ENCODE measurements around the gene PRR22. TPM values are rescaled to one million over a fixed set of nuclear protein-coding genes. Genes with fewer than 3 reads are reported as not detected.

PRR22 gene
- total RNA-seq = 1 to 10 TPM; 4.6 to 4.7 TPM

GRCh38 chr19:5784581-5785147, at the start of gene PRR22:
PRR22 (minus strand) TSS chr19:5784746; CDS start chr19:5784660, 86 bp downstream.
- peaks cover 8 to 10% of the 10 kb centered on the region in 2 donors for H3K36me3 Mint-ChIP-seq (ENCODE audit: insufficient read depth in 2 of 2)
- DNase-seq = no peak
- H3K27ac Mint-ChIP-seq = no peak within 1 kb of the TSS
- H3K4me3 Mint-ChIP-seq = no peak within 1 kb of the TSS
- ATAC-seq (replicated peaks in 1 of 2) = peak in 1 of 2 donors; percentile 23
- H3K4me1 Mint-ChIP-seq (ENCODE audit: low read depth) = peaks cover 7% of the 10 kb centered on the region
- H3K27me3 Mint-ChIP-seq (ENCODE audit: low read depth) = no peaks in the 10 kb centered on the region
- H3K9me3 Mint-ChIP-seq = no peaks in the 10 kb centered on the region

GRCh38 chr19:5832527-5833216, 48.1 kb upstream of the PRR22 start:
- Mint-ChIP-seq H3K36me3 (ENCODE audit: insufficient read depth in 2 of 2) (peaks cover 2% of the 10 kb centered on the region in 2 donors), H3K27me3 (ENCODE audit: low read depth) (no peaks in the 10 kb centered on the region), H3K4me3 (no peak overlapping the region), H3K9me3 (no peaks in the 10 kb centered on the region), H3K27ac (no peak overlapping the region), H3K4me1 (ENCODE audit: low read depth) (no peaks in the 10 kb centered on the region)
- ATAC-seq (replicated peaks in 1 of 2) = no peak
- no peak for DNase-seq

DNA sequence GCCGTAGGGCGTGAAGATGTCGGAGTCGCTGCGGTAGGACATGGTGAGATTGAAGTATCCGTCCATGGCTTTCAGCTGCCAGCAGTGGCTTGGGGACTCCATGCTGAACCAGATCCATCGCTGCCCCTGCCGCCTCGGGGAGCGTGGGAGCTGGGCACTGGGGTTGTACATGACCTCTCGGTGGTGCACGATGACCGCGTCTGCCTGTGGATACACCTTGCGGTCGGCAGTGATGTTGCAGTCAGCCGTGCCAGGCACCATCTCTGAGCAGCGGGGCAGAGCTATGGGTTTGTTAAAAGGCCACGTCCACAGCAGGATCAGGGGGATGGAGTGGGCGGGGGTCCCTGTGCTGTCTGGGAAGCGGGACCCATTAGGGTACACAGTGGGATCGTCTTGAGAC, 47.5 kb upstream of the PRR22 start:
- no peaks in the 10 kb centered on the region for H3K27me3 Mint-ChIP-seq (ENCODE audit: low read depth)
- no peak overlapping the region for H3K27ac Mint-ChIP-seq
- no peak overlapping the region for H3K4me3 Mint-ChIP-seq
- H3K4me1 Mint-ChIP-seq (ENCODE audit: low read depth) = peaks cover 1% of the 10 kb centered on the region
- peaks cover 2% of the 10 kb centered on the region in 2 donors for H3K36me3 Mint-ChIP-seq (ENCODE audit: insufficient read depth in 2 of 2)
- ATAC-seq (replicated peaks in 1 of 2) (no peak), DNase-seq (no peak)
- no peaks in the 10 kb centered on the region for H3K9me3 Mint-ChIP-seq

- H3K27me3 Mint-ChIP-seq (ENCODE audit: low read depth) = no peaks in the 10 kb centered on the region
- H3K27ac Mint-ChIP-seq = no peak overlapping the region
- no peak for ATAC-seq (replicated peaks in 1 of 2)
- peaks cover 2% of the 10 kb centered on the region in 2 donors for H3K36me3 Mint-ChIP-seq (ENCODE audit: insufficient read depth in 2 of 2)
- no peak for DNase-seq
- no peak overlapping the region for H3K4me3 Mint-ChIP-seq
- peaks cover 8% of the 10 kb centered on the region for H3K4me1 Mint-ChIP-seq (ENCODE audit: low read depth)
- H3K9me3 Mint-ChIP-seq = no peaks in the 10 kb centered on the region
These were observed 46.6 kb upstream of the PRR22 start for GRCh38 chr19:5831159-5831558.

- no peaks in the 10 kb centered on the region for H3K9me3 Mint-ChIP-seq
- ATAC-seq (replicated peaks in 1 of 2) = no peak
These were observed 45.2 kb upstream of the PRR22 start for GRCh38 chr19:5829567-5830310.

GRCh38 chr19:5828661-5829566, 44.4 kb upstream of the PRR22 start:
- peaks cover 2% of the 10 kb centered on the region in 2 donors for H3K36me3 Mint-ChIP-seq (ENCODE audit: insufficient read depth in 2 of 2)
- no peak for ATAC-seq (replicated peaks in 1 of 2)

More at GRCh38 chr19:5829567-5830310, 45.2 kb upstream of the PRR22 start:
- DNase-seq = no peak
- peak overlapping the region; percentile 83 for H3K27ac Mint-ChIP-seq
- peak overlapping the region; percentile 71 to 97 for H3K4me3 Mint-ChIP-seq
- no peaks in the 10 kb centered on the region for H3K27me3 Mint-ChIP-seq (ENCODE audit: low read depth)
- H3K4me1 Mint-ChIP-seq (ENCODE audit: low read depth) = peaks cover 8% of the 10 kb centered on the region
- H3K36me3 Mint-ChIP-seq (ENCODE audit: insufficient read depth in 2 of 2) = peaks cover 2% of the 10 kb centered on the region in 2 donors

GRCh38 chr19:5827891-5828660, 43.5 kb upstream of the PRR22 start:
- Mint-ChIP-seq H3K27ac (peak overlapping the region; percentile 98), H3K36me3 (ENCODE audit: insufficient read depth in 2 of 2) (peaks cover 2% of the 10 kb centered on the region in 2 donors), H3K4me3 (peak overlapping the region; percentile 97 to 100), H3K9me3 (no peaks in the 10 kb centered on the region), H3K27me3 (ENCODE audit: low read depth) (no peaks in the 10 kb centered on the region), H3K4me1 (ENCODE audit: low read depth) (peaks cover 8% of the 10 kb centered on the region)
- peak; percentile 84 to 86 for ATAC-seq (replicated peaks in 1 of 2)
- DNase-seq = peak; percentile 96 to 99

More at GRCh38 chr19:5828661-5829566, 44.4 kb upstream of the PRR22 start:
- Mint-ChIP-seq H3K4me1 (ENCODE audit: low read depth) (peaks cover 8% of the 10 kb centered on the region), H3K4me3 (peak overlapping the region; percentile 97 to 100), H3K27ac (peak overlapping the region; percentile 98), H3K27me3 (ENCODE audit: low read depth) (no peaks in the 10 kb centered on the region), H3K9me3 (no peaks in the 10 kb centered on the region)
- peak; percentile 44 to 50 for DNase-seq

DNA sequence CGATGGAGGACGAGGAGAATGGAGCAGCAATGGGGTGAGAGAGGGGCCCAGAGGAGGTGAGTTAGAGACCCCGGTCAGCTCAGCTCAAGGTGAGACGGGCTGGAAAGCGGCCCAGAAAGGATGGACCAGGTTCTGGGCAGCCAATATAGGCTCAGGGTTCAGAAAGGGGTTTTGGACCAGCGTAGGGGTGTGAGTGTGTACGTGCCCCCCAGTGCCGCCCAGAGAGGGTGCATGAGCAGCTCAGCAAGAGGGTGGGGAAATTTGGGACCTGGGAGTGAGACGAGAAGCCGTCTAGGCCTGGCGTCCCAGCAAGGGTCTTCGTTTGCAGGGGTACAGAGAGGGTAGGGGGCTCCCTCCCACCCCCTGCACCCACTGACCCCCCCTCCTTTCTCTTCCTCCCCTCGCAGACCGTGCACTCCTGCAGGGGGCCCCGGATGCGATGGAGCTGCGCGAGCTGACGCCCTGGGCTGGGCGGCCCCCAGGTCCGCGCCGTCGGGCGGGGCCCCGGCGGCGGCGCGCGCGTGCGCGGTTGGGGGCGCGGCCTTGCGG, 42.9 kb upstream of the PRR22 start:
- H3K36me3 Mint-ChIP-seq (ENCODE audit: insufficient read depth in 2 of 2) = peaks cover 2% of the 10 kb centered on the region in 2 donors
- DNase-seq (peak in 1 of 2 donors; percentile 7), ATAC-seq (replicated peaks in 1 of 2) (no peak)
- H3K9me3 Mint-ChIP-seq = no peaks in the 10 kb centered on the region
- peaks cover 8% of the 10 kb centered on the region for H3K4me1 Mint-ChIP-seq (ENCODE audit: low read depth)
- H3K27ac Mint-ChIP-seq = peak overlapping the region; percentile 99
- H3K4me3 Mint-ChIP-seq = peak overlapping the region; percentile 98 to 100
- no peaks in the 10 kb centered on the region for H3K27me3 Mint-ChIP-seq (ENCODE audit: low read depth)

DNA sequence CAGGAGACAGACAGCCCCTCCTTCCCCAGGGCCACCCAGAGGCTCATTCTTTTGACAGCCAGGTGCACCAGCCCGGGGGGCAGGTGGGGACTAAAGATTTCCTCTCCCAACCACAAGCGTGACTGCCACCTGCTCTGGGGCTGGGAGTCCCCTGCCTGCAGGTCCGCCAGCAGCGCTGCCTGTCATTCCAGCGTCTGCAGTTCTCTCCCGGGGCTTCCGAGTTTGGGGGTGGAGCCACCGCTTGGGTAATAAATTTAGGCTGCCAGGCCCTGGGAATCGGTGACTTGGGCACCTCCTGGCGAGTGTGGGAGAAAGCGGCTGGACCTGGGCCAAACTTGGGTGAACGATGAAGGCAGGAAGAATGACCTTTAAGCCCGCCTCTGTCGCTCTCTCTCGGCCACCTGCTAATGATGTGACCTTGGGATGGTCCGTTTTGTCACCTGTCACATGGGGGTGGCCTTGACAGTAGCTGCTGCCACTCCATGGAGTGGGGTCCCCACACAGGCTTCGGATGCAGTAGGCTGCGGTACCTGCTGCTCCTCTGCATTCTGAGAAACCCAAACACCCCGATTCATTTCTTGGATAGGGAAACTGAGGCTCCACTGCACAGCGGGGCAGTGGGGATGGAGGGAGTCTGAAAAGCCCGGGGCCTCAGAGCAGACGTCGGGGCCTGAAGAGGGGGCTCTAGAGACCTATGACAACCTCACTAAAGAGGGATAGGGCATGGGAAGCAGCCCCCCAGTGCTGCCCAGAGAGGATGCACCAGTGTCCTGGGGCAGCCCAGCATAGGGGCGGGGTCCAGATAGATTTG, 42.2 kb upstream of the PRR22 start:
- no peaks in the 10 kb centered on the region for H3K27me3 Mint-ChIP-seq (ENCODE audit: low read depth)
- H3K4me1 Mint-ChIP-seq (ENCODE audit: low read depth) = peaks cover 8% of the 10 kb centered on the region
- H3K9me3 Mint-ChIP-seq = no peaks in the 10 kb centered on the region
- H3K4me3 Mint-ChIP-seq = peak overlapping the region; percentile 98 to 100
- peak overlapping the region; percentile 99 for H3K27ac Mint-ChIP-seq
- peaks cover 2% of the 10 kb centered on the region in 2 donors for H3K36me3 Mint-ChIP-seq (ENCODE audit: insufficient read depth in 2 of 2)
- ATAC-seq (replicated peaks in 1 of 2) (no peak), DNase-seq (peak; percentile 13 to 22)

- Mint-ChIP-seq H3K4me1 (ENCODE audit: low read depth) (peaks cover 8% of the 10 kb centered on the region), H3K27ac (no peak overlapping the region), H3K36me3 (ENCODE audit: insufficient read depth in 2 of 2) (peaks cover 1 to 2% of the 10 kb centered on the region in 2 donors), H3K27me3 (ENCODE audit: low read depth) (no peaks in the 10 kb centered on the region), H3K9me3 (no peaks in the 10 kb centered on the region), H3K4me3 (no peak overlapping the region)
- DNase-seq (no peak), ATAC-seq (replicated peaks in 1 of 2) (no peak)
These were observed 40.6 kb upstream of the PRR22 start for GRCh38 chr19:5825178-5825577.

DNA sequence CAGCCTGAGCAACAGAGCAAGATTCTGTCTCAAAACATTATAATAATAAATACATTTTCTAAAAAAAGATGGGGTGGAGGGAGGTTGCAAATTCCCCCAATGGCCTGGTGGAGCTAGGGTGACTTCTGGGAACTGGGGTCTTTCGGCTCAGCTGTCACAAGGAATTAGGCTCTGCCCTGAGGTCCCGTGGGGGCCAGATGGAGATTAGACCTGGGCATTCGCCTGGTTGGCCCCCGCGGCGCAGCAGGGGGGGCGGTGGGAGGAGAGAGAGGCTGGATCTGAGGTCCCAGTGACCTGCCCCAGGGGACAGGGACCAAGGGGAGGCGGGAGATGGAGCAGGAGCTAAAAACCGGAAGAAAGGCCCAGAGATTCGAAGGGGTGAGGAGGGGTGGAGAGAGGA, 40.2 kb upstream of the PRR22 start:
- Mint-ChIP-seq H3K4me3 (no peak overlapping the region), H3K4me1 (ENCODE audit: low read depth) (peaks cover 8% of the 10 kb centered on the region), H3K27ac (no peak overlapping the region), H3K9me3 (no peaks in the 10 kb centered on the region), H3K27me3 (ENCODE audit: low read depth) (no peaks in the 10 kb centered on the region), H3K36me3 (ENCODE audit: insufficient read depth in 2 of 2) (peaks cover 0 to 2% of the 10 kb centered on the region in 2 donors)
- DNase-seq = no peak
- no peak for ATAC-seq (replicated peaks in 1 of 2)

Measured in activated T-cell treated with anti-CD3 and anti-CD28 coated beads, Interleukin-2, amount 50 U/mL, for 72 hours (primary cell).